Bronchial epithelial cell (primary cell): Measurements from ENCODE around the gene BABAM2. TPM values are rescaled to one million over a fixed set of nuclear protein-coding genes. Genes with fewer than 3 reads are reported as not detected.

ENCODE experiments used
- DNase-seq: peaks from one replicate; pipeline ENCODE4 v3.0.0-alpha.2; 2010; ENCODE audit warnings: low read depth
- FAIRE-seq: peaks from 2 replicates; lab custom pipeline; 2011; peaks lifted over from hg19 to GRCh38; lab: Jason Lieb, UNC
- H3K27me3 ChIP-seq: 2 replicates; pipeline ENCODE4 v1.5.1; 2011; ENCODE audit warnings: low read length; ENCODE audit not compliant: control insufficient read depth, insufficient read depth
- H3K36me3 ChIP-seq: 2 replicates; pipeline ENCODE4 v1.5.1; 2011; ENCODE audit warnings: low read length; ENCODE audit not compliant: control insufficient read depth, insufficient read depth
- H3K4me3 ChIP-seq: 2 replicates; pipeline ENCODE4 v1.5.1; 2011; ENCODE audit warnings: mild to moderate bottlenecking, low read depth, low read length, control low read depth
- CTCF ChIP-seq: IDR thresholded peaks from 2 replicates; pipeline ENCODE4 v1.5.1; 2011; ENCODE audit warnings: mild to moderate bottlenecking, moderate library complexity, low read length, control low read depth, inconsistent platforms; ENCODE audit not compliant: insufficient read depth, severe bottlenecking
- total RNA-seq: library from RNA; depleted of rRNA; stranded (reverse); fragments of >200 nt; gene quantifications from 2 replicates; pipeline ENCODE4 v1.2.1, GENCODE V29; 2014

BABAM2 gene
- total RNA-seq, 1 donor from 2014 or later, result 8.4 TPM

- Histone ChIP-seq H3K4me3 (no peak overlapping the region), H3K36me3 (no peaks in the 10 kb centered on the region), H3K27me3 (no peaks in the 10 kb centered on the region)
- DNase-seq, result peak; percentile 91
- no peak for FAIRE-seq
- TF ChIP-seq CTCF, result no peak
These were observed 64.3 kb downstream of the BABAM2 start for GRCh38 chr2:27954771-27955383.

GRCh38 chr2:27955384-27956161, 65.0 kb downstream of the BABAM2 start:
- Histone ChIP-seq H3K36me3 (no peaks in the 10 kb centered on the region), H3K4me3 (no peak overlapping the region), H3K27me3 (no peaks in the 10 kb centered on the region)
- FAIRE-seq (no peak), DNase-seq (peak; percentile 61)
- TF ChIP-seq CTCF, result no peak

- no peaks in the 10 kb centered on the region for H3K27me3 ChIP-seq
- TF ChIP-seq CTCF, result no peak
- DNase-seq, result peak; percentile 76
- FAIRE-seq, result no peak
- H3K4me3 ChIP-seq, result no peak overlapping the region
- no peaks in the 10 kb centered on the region for H3K36me3 ChIP-seq
These were observed 66.4 kb downstream of the BABAM2 start for GRCh38 chr2:27956888-27957287.

GRCh38 chr2:27958711-27959378, 68.3 kb downstream of the BABAM2 start:
- FAIRE-seq (no peak), DNase-seq (no peak)
- Histone ChIP-seq H3K4me3 (no peak overlapping the region), H3K36me3 (no peaks in the 10 kb centered on the region), H3K27me3 (no peaks in the 10 kb centered on the region)
- no peak for TF ChIP-seq CTCF

GRCh38 chr2:27959496-27959895, 69.0 kb downstream of the BABAM2 start:
- FAIRE-seq, result no peak
- TF ChIP-seq CTCF, result no peak
- H3K27me3 ChIP-seq, result no peaks in the 10 kb centered on the region
- H3K36me3 ChIP-seq, result no peaks in the 10 kb centered on the region
- no peak overlapping the region for H3K4me3 ChIP-seq
- DNase-seq, result peak; percentile 26
